HEK293 (cell line): ENCODE data around the gene ERAS.
A peak's percentile ranks its signal among the peaks of the same experiment; 100 is the strongest.

Experiments used
- CTCF ChIA-PET: fragments of 350-600 bp; formaldehyde crosslinking; extraction: SDS; loops from one replicate; lab custom pipeline; 2021; ENCODE audit warnings: antibody characterized with exemption; lab: Yijun Ruan, JAX
- POLR2A ChIA-PET: fragments of 300-600 bp; formaldehyde crosslinking; extraction: SDS; loops from one replicate; lab custom pipeline; 2020; ENCODE audit warnings: antibody characterized with exemption, inconsistent platforms; lab: Yijun Ruan, JAX
- H3K27ac ChIP-seq: fragments of 200-500 bp; sonication (Bioruptor generic); 2 replicates; pipeline ENCODE4 v1.5.1; 2014; ENCODE audit warnings: low read depth, low read length, control low read depth, inconsistent platforms; ENCODE audit errors: extremely low read depth
- H3K36me3 ChIP-seq, 2 experiments: fragments of 200-500 bp in 1 of 2; sonication (Bioruptor generic) in 1 of 2; 1 replicate in 1 of 2; 2 replicates in 1 of 2; pipeline ENCODE4 v1.5.1; 2014 to 2017; ENCODE audit warnings: inconsistent platforms in 2 of 2, low read length in 2 of 2; ENCODE audit not compliant: control insufficient read depth in 2 of 2, insufficient read depth in 1 of 2
- H3K4me1 ChIP-seq: fragments of 200-500 bp; sonication (Bioruptor generic); 2 replicates; pipeline ENCODE4 v1.5.1; 2014; ENCODE audit warnings: mild to moderate bottlenecking, low read length, inconsistent platforms; ENCODE audit not compliant: control insufficient read depth, insufficient read depth
- H3K4me3 ChIP-seq: 2 replicates; pipeline ENCODE4 v1.5.1; 2011; ENCODE audit warnings: low read depth, mild to moderate bottlenecking, control low read depth, low read length, moderate library complexity
- H3K9me3 ChIP-seq: fragments of 200-500 bp; sonication (Bioruptor generic); 2 replicates; pipeline ENCODE4 v1.5.1; 2014; ENCODE audit warnings: low read depth, low read length, inconsistent platforms; ENCODE audit not compliant: control insufficient read depth, insufficient read depth
- ATF2 ChIP-seq: fragments of 450-650 bp; formaldehyde crosslinking; IDR thresholded peaks from 2 replicates; pipeline ENCODE4 v1.5.1; 2016; ENCODE audit warnings: missing biosample characterization, missing genetic modification characterization, low read depth
- GLI4 ChIP-seq: fragments of 450-650 bp; formaldehyde crosslinking; IDR thresholded peaks from 2 replicates; pipeline ENCODE4 v1.5.1; 2016; ENCODE audit warnings: missing biosample characterization, missing genetic modification characterization
- GLIS1 ChIP-seq: fragments of 450-650 bp; formaldehyde crosslinking; IDR thresholded peaks from 2 replicates; pipeline ENCODE4 v1.5.1; 2016; ENCODE audit warnings: missing biosample characterization, missing genetic modification characterization
- INSM2 ChIP-seq: fragments of 450-650 bp; formaldehyde crosslinking; IDR thresholded peaks from 2 replicates; pipeline ENCODE4 v1.5.1; 2016; ENCODE audit warnings: missing biosample characterization, missing genetic modification characterization
- KLF8 ChIP-seq: fragments of 450-650 bp; formaldehyde crosslinking; IDR thresholded peaks from 2 replicates; pipeline ENCODE4 v1.5.1; 2016; ENCODE audit warnings: missing biosample characterization, missing genetic modification characterization
- KLF9 ChIP-seq: fragments of 450-650 bp; formaldehyde crosslinking; IDR thresholded peaks from 2 replicates; pipeline ENCODE4 v1.5.1; 2016; ENCODE audit warnings: missing biosample characterization, missing genetic modification characterization, low read depth
- TCF7L2 ChIP-seq: IDR thresholded peaks from 2 replicates; pipeline ENCODE4 v1.6.1; 2011; ENCODE audit warnings: low read depth, mild to moderate bottlenecking, inconsistent platforms, low read length, moderate library complexity, borderline replicate concordance
- ZEB2 ChIP-seq: fragments of 450-650 bp; formaldehyde crosslinking; IDR thresholded peaks from 2 replicates; pipeline ENCODE4 v1.5.1; 2016; ENCODE audit warnings: missing biosample characterization, missing genetic modification characterization
- ZIC2 ChIP-seq: fragments of 450-650 bp; formaldehyde crosslinking; IDR thresholded peaks from 2 replicates; pipeline ENCODE4 v1.5.1; 2016; ENCODE audit warnings: missing biosample characterization, missing genetic modification characterization
- ZNF138 ChIP-seq: fragments of 450-650 bp; formaldehyde crosslinking; IDR thresholded peaks from 2 replicates; pipeline ENCODE4 v1.5.1; 2016; ENCODE audit warnings: missing biosample characterization, missing genetic modification characterization, borderline replicate concordance
- ZNF280D ChIP-seq: fragments of 450-650 bp; formaldehyde crosslinking; IDR thresholded peaks from 2 replicates; pipeline ENCODE4 v1.5.1; 2016; ENCODE audit warnings: missing biosample characterization, missing genetic modification characterization
- ZNF335 ChIP-seq: fragments of 450-650 bp; formaldehyde crosslinking; conservative IDR thresholded peaks from 2 replicates; pipeline ENCODE4 v1.5.1; 2016; ENCODE audit warnings: missing biosample characterization, missing genetic modification characterization
- ZNF341 ChIP-seq: fragments of 450-650 bp; formaldehyde crosslinking; IDR thresholded peaks from 2 replicates; pipeline ENCODE4; 2016; ENCODE audit warnings: low read depth, missing biosample characterization, missing genetic modification characterization
- ZNF350 ChIP-seq: fragments of 450-650 bp; formaldehyde crosslinking; IDR thresholded peaks from 2 replicates; pipeline ENCODE4 v1.5.0; 2017; ENCODE audit warnings: missing biosample characterization, mild to moderate bottlenecking, missing genetic modification characterization
- ZNF398 ChIP-seq: fragments of 450-650 bp; formaldehyde crosslinking; IDR thresholded peaks from 2 replicates; pipeline ENCODE4 v1.5.1; 2017; ENCODE audit warnings: missing biosample characterization, missing genetic modification characterization
- ZNF561 ChIP-seq: fragments of 450-650 bp; IDR thresholded peaks from 2 replicates; pipeline ENCODE4 v1.5.1; 2018; ENCODE audit warnings: missing biosample characterization, missing genetic modification characterization, borderline replicate concordance
- ZNF654 ChIP-seq: fragments of 450-650 bp; formaldehyde crosslinking; IDR thresholded peaks from 2 replicates; pipeline ENCODE4 v1.5.1; 2016; ENCODE audit warnings: low read depth, missing biosample characterization, missing genetic modification characterization

Gene ERAS

GRCh38 chrX:48793935-48794334, 32.4 kb upstream of the ERAS start:
- ChIA-PET POLR2A (interaction anchor here (0.7 kb wide), 1 partner anchor 80 kb away, joined by 6 read pairs; no protein-coding TSS in a partner anchor), CTCF (no interaction called here)
- Histone ChIP-seq H3K4me3 (no peak overlapping the region), H3K4me1 (no peaks in the 10 kb centered on the region), H3K27ac (no peak overlapping the region), H3K36me3 (no peaks in the 10 kb centered on the region), H3K9me3 (no peaks in the 10 kb centered on the region)
- peak; percentile 57 for TF ChIP-seq ZIC2 (tag by site-specific recombination)
- 0 out of 2 replicates have a peak, but pooled peaks have one; percentile 8 for TF ChIP-seq GLIS1 (tag by site-specific recombination)
- no peak for TF ChIP-seq ZNF654 (tag by site-specific recombination)

- Histone ChIP-seq H3K27ac (no peak overlapping the region), H3K36me3 (no peaks in the 10 kb centered on the region), H3K4me3 (no peak overlapping the region), H3K9me3 (no peaks in the 10 kb centered on the region), H3K4me1 (no peaks in the 10 kb centered on the region)
- ChIA-PET CTCF (interaction anchor here (0.6 kb wide), 1 partner anchor 116 kb away, joined by 3 read pairs; no protein-coding TSS in a partner anchor), POLR2A (no interaction called here)
- TF ChIP-seq ZNF280D (tag by site-specific recombination) (no peak), ZNF335 (no peak), TCF7L2 (no peak), KLF8 (tag by site-specific recombination) (no peak), ZNF398 (tag by site-specific recombination) (no peak), ZEB2 (tag by site-specific recombination) (no peak), INSM2 (no peak), ZNF138 (tag by site-specific recombination) (no peak), ZNF341 (tag by site-specific recombination) (no peak), ATF2 (tag by site-specific recombination) (no peak), KLF9 (tag by site-specific recombination) (no peak), ZNF350 (tag by site-specific recombination) (no peak), GLI4 (tag by site-specific recombination) (no peak), ZNF561 (tag by site-specific recombination) (no peak)
Measured at GRCh38 chrX:48794340-48794910, 31.9 kb upstream of the ERAS start.
